Measurements from ENCODE around the gene ZNF607. TPM values are rescaled to one million over a fixed set of nuclear protein-coding genes. Genes with fewer than 3 reads are reported as not detected.

ZNF607 gene
- total and polyA plus RNA-seq, 12 donors, result 2.0 to 8.4 (median 6.0) TPM

GRCh38 chr19:37725181-37725580 is 5.6 kb upstream of the ZNF607 start:
- ATAC-seq (no peak), DNase-seq (no peak)
- Histone ChIP-seq H3K4me3 (no peak overlapping the region), H3K36me3 (no peaks in the 10 kb centered on the region), H3K9me3 (peaks cover 0 to 48% (median 0%) of the 10 kb centered on the region in 11 donors), H3K27me3 (no peaks in the 10 kb centered on the region), H3K27ac (no peak overlapping the region), H3K4me1 (no peaks in the 10 kb centered on the region)
- intact Hi-C loops (cut with DNase I), result no loop called here
- no peak for TF ChIP-seq CTCF (IDR thresholded peaks at IDR 0.05)
- 75 to 82% methylated on average over 2 of the region's 2 CpGs for WGBS, 2 donors

DNA sequence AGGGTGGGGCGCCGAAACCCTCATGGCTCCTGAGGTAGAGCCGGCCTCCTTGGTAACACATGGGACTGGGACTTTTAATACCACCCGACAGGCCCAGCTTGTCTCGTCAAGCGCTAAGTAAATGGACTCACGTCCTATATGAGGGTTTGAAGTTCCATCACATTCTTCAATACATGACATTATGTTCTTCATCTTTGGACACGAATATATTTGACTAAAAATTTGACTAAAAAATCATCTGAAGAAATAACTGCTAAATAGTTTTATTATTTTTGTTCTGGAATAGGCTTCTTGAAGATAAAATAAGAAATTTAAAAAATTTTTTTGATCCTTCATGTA is 335 bp upstream of the ZNF607 start:
- ATAC-seq, result no peak

DNA sequence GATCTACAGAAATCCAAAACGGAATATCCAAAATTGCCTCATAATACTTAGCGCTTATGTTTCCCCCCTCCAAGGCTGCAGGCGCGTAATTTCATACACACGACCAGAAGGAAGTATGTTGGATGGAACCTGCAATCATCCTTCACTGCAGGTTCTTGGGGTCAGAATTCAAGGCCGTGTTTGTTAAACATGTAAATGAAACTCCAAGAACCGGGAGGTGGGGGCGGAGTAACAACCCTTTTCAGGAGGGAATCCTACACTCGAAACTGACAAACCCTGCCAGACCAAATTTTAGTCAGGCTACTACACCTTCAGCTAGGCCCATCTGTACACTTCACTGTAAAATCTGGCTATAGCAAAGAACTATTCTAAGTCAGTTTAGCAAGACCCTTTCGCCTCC is 1.3 kb downstream of the ZNF607 start:
- Histone ChIP-seq H3K27ac (peak overlapping the region in 2 of 10 donors; percentile 78 to 90), H3K4me1 (peaks cover 0 to 16% (median 12%) of the 10 kb centered on the region in 9 donors), H3K9me3 (peaks cover 0 to 2% (median 0%) of the 10 kb centered on the region in 11 donors), H3K4me3 (peak overlapping the region in 9 of 10 donors; percentile 66 to 95 (median 89)), H3K36me3 (peaks cover 0 to 17% (median 0%) of the 10 kb centered on the region in 9 donors), H3K27me3 (no peaks in the 10 kb centered on the region)
- no peak for TF ChIP-seq CTCF (IDR thresholded peaks at IDR 0.05)
- 45 to 58% methylated on average over 10 of the region's 10 CpGs for WGBS, 2 donors
- intact Hi-C loops (cut with DNase I), result loop anchor here in 1 of 10 donors (2.0 kb wide), 1 partner anchor 26 kb away; no protein-coding TSS in a partner anchor
- no peak for ATAC-seq
- no peak for DNase-seq

More for the DNA sequence above, 335 bp upstream of the ZNF607 start:
- Histone ChIP-seq H3K4me3 (peak overlapping the region in 9 of 10 donors; percentile 66 to 95 (median 89)), H3K36me3 (peaks cover 0 to 10% (median 0%) of the 10 kb centered on the region in 9 donors), H3K9me3 (no peaks in the 10 kb centered on the region), H3K4me1 (peaks cover 0 to 16% (median 12%) of the 10 kb centered on the region in 9 donors), H3K27ac (peak overlapping the region in 8 of 10 donors; percentile 74 to 90 (median 84)), H3K27me3 (no peaks in the 10 kb centered on the region)
- 6 to 7% methylated on average over 8 of the region's 8 CpGs for WGBS, 2 donors
- DNase-seq, result no peak
- peak in 2 of 9 donors; percentile 4 to 41 for TF ChIP-seq CTCF (IDR thresholded peaks at IDR 0.05)
- intact Hi-C loops (cut with DNase I), result loop anchor here in 1 of 10 donors (2.0 kb wide), 1 partner anchor 27 kb away; no protein-coding TSS in a partner anchor

- WGBS, 2 donors, result 97 to 99% methylated on average over 2 of the region's 2 CpGs
- Histone ChIP-seq H3K4me1 (peaks cover 0 to 16% (median 12%) of the 10 kb centered on the region in 9 donors), H3K36me3 (peaks cover 0 to 21% (median 4%) of the 10 kb centered on the region in 9 donors), H3K27me3 (no peaks in the 10 kb centered on the region), H3K27ac (no peak overlapping the region), H3K9me3 (peaks cover 0 to 13% (median 0%) of the 10 kb centered on the region in 11 donors), H3K4me3 (no peak overlapping the region)
- TF ChIP-seq CTCF (IDR thresholded peaks at IDR 0.05), result no peak
- no peak for DNase-seq
- intact Hi-C loops (cut with DNase I), result no loop called here
- no peak for ATAC-seq
Observed at GRCh38 chr19:37716140-37716539, 3.4 kb downstream of the ZNF607 start.

Data from heart right ventricle (tissue), 16 donors.